ENCODE measurements around the gene HEMK1. TPM values are rescaled to one million over a fixed set of nuclear protein-coding genes. Genes with fewer than 3 reads are reported as not detected.

HEMK1 gene
- total RNA-seq, 2 experiments from 2014 or later, result 19.3 to 27.4 TPM

GRCh38 chr3:50567011-50567385, 2.3 kb upstream of the HEMK1 start:
- ChIA-PET POLR2A (no interaction called here), CTCF (ENCODE audit: unreplicated experiment) (interaction anchor here (0.6 kb wide), 2 partner anchors 50 to 199 kb away, joined by 3 to 6 read pairs; partner anchors contain the start of gene MAPKAPK3)
- no peak for DNase-seq (ENCODE audit: low spot score)
- Histone ChIP-seq H4K20me1 (ENCODE audit: insufficient read depth, low read length) (0 out of 2 replicates have a peak, but pooled peaks cover 8% of the 10 kb centered on the region), H3K36me3 (ENCODE audit: insufficient read depth, low read length) (no peaks in the 10 kb centered on the region), H3K4me2 (ENCODE audit: low read length) (peak overlapping the region; percentile 87), H3K79me2 (ENCODE audit: insufficient read depth, low read depth, low read length) (peaks cover 9% of the 10 kb centered on the region; the same call in 1 of the 2 replicates), H2AFZ (ENCODE audit: low read length) (peak overlapping the region; percentile 90), H3K4me3 (ENCODE audit: low read depth, low read length, poor library complexity, severe bottlenecking) (peak overlapping the region; percentile 95), H3K27ac (ENCODE audit: low read depth, low read length, poor library complexity, severe bottlenecking) (no peak overlapping the region), H3K9me3 (ENCODE audit: low read length) (no peaks in the 10 kb centered on the region), H3K9me2 (ENCODE audit: insufficient read depth, low read length) (no peaks in the 10 kb centered on the region), H3K4me1 (ENCODE audit: insufficient read depth, low read length, poor library complexity, severe bottlenecking) (peaks cover 25% of the 10 kb centered on the region)
- BruUV-seq (replicated peaks), result no TSS peak
- no peak for TF ChIP-seq CTCF (conservative IDR thresholded peaks at IDR 0.05; ENCODE audit: low read length)
- TF ChIP-seq EZH2phosphoT487 (IDR thresholded peaks at IDR 0.05; ENCODE audit: borderline replicate concordance, low read depth, low read length), result no peak
- intact Hi-C loops (cut with micrococcal nuclease; ENCODE audit: unreplicated experiment), result loop anchor here (5.0 kb wide), 2 partner anchors 215 to 330 kb away; partner anchors contain the start of genes CYB561D2, GNAI2 and NPRL2

DNA sequence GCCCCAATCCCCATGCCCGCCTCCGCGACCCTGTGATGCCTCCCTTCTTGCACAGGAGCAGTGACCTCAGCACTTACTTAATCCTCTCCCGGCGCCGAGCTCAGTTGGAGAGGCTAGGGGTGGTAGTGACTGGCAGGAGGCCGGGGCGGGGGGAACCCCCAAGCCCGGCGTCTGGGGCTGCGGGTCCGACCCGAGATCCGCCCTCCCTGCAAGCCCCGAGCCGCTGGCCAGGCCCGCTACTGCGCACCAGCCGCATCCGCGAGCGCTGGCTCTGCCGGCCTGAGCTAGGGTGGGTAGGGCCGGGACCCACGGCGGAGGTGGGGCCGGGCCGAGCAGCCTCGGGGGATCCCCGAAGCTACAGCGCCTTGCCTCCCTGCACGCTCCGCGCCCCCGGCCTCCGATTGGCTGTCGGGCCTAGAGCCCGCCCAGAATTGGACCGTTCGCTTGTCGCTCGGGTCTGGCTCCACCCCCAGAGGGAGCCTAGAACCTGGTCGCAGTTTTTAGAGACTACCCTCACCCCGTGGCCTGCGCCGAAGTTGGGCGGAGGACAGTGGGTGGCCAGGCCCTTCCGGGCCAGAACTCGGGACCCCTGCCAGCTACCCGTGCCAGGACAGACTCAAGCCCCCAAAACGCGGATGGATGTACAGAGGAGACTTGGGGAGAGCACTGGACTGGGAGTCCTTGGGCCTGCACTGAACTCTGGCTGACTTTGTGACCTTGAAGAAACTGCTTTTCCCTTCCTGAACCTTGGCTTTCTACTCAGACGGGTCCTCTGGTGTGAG, 1.7 kb upstream of the HEMK1 start, which contains the start of gene C3orf18:
Gene C3orf18, minus strand, starts transcription at position 362 of the 782 bp plus-strand sequence. CDS start 2,048 bp downstream, outside the sequence.
- ChIA-PET CTCF (ENCODE audit: unreplicated experiment) (interaction anchor here (0.6 kb wide), 3 partner anchors 45 to 199 kb away, joined by 3 to 6 read pairs (median 3); partner anchors contain the start of gene MAPKAPK3), POLR2A (interaction anchor here (0.6 kb wide), 1 partner anchor 41 kb away, joined by 3 read pairs; no protein-coding TSS in a partner anchor)
- DNase-seq (ENCODE audit: low spot score), result peak; percentile 93
- Histone ChIP-seq H3K36me3 (ENCODE audit: insufficient read depth, low read length) (0 out of 2 replicates have a peak, but pooled peaks cover 4% of the 10 kb centered on the region), H3K9me3 (ENCODE audit: low read length) (no peaks in the 10 kb centered on the region), H3K4me1 (ENCODE audit: insufficient read depth, low read length, poor library complexity, severe bottlenecking) (peaks cover 25% of the 10 kb centered on the region), H3K79me2 (ENCODE audit: insufficient read depth, low read depth, low read length) (peaks cover 9% of the 10 kb centered on the region; the same call in 1 of the 2 replicates), H4K20me1 (ENCODE audit: insufficient read depth, low read length) (0 out of 2 replicates have a peak, but pooled peaks cover 11% of the 10 kb centered on the region), H3K9me2 (ENCODE audit: insufficient read depth, low read length) (no peaks in the 10 kb centered on the region), H3K27ac (ENCODE audit: low read depth, low read length, poor library complexity, severe bottlenecking) (peak within 1 kb of the TSS; percentile 55), H3K4me2 (ENCODE audit: low read length) (peak within 1 kb of the TSS; percentile 87), H2AFZ (ENCODE audit: low read length) (peak within 1 kb of the TSS; percentile 90), H3K4me3 (ENCODE audit: low read depth, low read length, poor library complexity, severe bottlenecking) (peak within 1 kb of the TSS; percentile 95)
- no TSS peak for BruUV-seq (replicated peaks)
- TF ChIP-seq EZH2phosphoT487 (IDR thresholded peaks at IDR 0.05; ENCODE audit: borderline replicate concordance, low read depth, low read length) (no peak), CTCF (conservative IDR thresholded peaks at IDR 0.05; ENCODE audit: low read length) (no peak)
- intact Hi-C loops (cut with micrococcal nuclease; ENCODE audit: unreplicated experiment), result loop anchor here (2.0 to 5.0 kb wide), 4 partner anchors 215 to 931 kb away; partner anchors contain the start of genes CYB561D2, GNAI2, MANF and NPRL2
